22Rv1 (cell line): ENCODE data around the gene HDAC10.

Experiments used
- H3K27ac ChIP-seq: fragments of 450-650 bp; 2 replicates; pipeline ENCODE4 v1.5.1; 2017
- CTCF ChIP-seq: fragments of 450-650 bp; IDR thresholded peaks from 2 replicates; pipeline ENCODE4 v1.5.1; 2017; ENCODE audit warnings: mild to moderate bottlenecking
- ZFX ChIP-seq: fragments of 450-650 bp; IDR thresholded peaks from 2 replicates; pipeline ENCODE4 v1.6.1; 2017; ENCODE audit warnings: antibody characterized with exemption, borderline replicate concordance

Gene HDAC10

DNA sequence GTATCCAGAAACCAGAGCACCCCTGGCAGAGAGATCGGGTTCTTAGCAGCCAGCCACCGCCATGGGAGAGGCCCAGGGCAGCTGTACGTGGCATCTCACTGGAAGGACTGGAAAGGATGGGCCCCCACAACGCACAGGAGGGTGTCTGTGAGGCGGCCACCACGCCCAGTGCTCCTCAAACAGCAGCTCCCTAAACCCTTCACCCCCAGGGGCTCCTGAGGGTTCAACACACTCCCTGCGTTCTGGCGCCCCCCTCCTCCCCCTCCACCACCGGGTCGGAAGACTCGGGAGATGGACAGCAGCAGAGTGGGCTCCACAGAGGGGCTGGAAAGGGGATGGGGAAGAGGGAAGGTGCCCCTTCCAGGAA lies 9.4 kb upstream of the HDAC10 start:
- peak overlapping the region; percentile 91 for H3K27ac ChIP-seq
- TF ChIP-seq ZFX (no peak), CTCF (no peak)

DNA sequence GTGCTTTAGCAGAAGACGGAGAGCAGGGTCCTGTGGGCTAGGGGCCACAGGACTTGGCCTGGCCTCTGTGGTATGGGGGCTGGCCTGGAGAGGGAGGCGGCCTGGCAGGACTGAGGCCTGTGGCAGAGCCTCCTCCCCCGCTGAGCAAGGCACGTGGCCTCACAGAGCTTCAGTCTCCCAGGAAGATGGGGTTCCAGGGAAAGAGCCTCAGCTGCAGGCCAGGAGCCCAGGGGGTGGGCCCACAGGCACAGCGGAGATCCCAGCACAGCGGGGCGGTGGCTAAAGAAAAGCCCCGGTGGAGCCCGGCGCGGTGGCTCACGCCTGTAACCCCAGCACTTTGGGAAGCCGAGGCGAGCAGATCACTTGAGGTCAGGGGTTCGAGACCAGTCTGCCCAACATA lies 8.2 kb upstream of the HDAC10 start:
- H3K27ac ChIP-seq, result peak overlapping the region; percentile 91
- TF ChIP-seq ZFX, result no peak
- no peak for TF ChIP-seq CTCF

DNA sequence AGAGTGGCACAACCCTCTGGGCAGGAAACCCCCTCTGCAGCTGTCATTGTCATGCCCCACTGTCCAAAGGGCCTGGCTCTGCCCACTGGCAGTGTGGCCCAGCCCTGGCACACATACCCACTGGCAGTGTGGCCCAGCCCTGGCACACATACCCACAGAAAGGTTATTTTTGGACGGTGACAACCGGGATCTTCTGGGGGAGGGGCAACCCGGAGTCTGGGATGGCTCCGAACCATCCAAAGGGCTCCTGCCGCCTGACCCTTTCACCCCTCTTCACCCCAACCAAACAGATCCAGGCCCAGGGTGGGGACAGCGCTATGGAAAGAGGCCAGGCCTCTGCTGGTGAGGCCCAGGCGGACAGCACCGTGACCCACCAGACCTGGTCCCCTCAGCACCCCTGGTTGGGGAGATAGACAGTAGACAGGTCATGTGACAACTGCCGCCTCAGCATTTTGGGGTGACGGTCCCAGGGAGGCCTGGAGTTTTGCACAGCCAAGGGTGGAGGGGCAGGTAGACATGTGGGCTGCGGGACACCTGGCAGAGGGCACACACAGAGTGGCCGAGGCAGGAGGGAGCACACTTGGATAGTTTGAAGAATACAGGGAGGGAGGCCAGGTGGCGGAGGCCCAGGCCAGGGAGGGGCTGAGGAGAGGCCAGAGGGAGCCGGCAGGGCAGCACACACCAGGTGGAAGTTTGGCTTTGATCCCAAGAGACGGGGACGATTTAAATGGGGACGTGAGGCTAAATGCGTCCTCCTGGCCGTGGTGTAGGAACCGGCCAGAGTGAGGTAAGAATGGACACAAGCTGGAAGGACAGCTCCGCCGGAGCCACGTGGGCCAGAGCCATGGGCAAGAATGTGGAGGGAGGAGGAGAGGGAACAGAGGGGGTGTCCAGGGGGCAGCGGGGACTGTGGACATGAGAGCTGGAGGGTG lies 7.6 kb upstream of the HDAC10 start:
- H3K27ac ChIP-seq, result peak overlapping the region; percentile 91
- TF ChIP-seq ZFX (no peak), CTCF (no peak)

- TF ChIP-seq ZFX, result no peak
- no peak for TF ChIP-seq CTCF
- H3K27ac ChIP-seq, result peak overlapping the region; percentile 26
Measured at GRCh38 chr22:50257451-50258360, 6.6 kb upstream of the HDAC10 start.

DNA sequence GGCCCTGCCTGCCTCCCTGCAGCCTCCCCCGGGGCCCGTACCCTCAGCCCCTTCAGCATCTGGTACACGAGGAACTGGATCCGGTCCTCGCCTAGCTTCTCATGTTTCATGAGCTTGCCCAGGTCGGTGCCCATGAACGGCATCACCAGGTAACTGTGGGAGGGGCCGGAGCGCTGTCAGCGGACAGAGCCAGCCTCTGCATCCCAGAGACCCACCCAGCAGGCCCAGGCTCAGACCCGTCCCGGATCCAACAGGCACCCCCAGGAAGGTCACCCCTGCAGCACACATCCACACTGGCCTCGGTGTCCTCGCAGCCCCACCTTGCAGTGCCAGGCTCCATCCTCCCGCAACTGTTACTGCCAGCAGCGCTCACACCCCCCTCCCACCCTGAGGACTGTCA lies 6.0 kb upstream of the HDAC10 start:
- no peak for TF ChIP-seq ZFX
- TF ChIP-seq CTCF, result no peak

GRCh38 chr22:50256258-50256862 lies 5.3 kb upstream of the HDAC10 start:
- TF ChIP-seq ZFX (no peak), CTCF (no peak)
- peak overlapping the region; percentile 26 for H3K27ac ChIP-seq

More for the DNA sequence above, 6.0 kb upstream of the HDAC10 start:
- H3K27ac ChIP-seq, result peak overlapping the region; percentile 26; the same call in 1 of the 2 replicates
